HG02885 (cell line): ENCODE measurements around the gene GNPDA1.
"Not testable (repeated sequence)": the region's sequence is repeated elsewhere in the genome, so short reads cannot be mapped to it uniquely, and the experiment has no call there.

ENCODE experiments used
- ATAC-seq: cut with Tn5 transposase; IDR thresholded peaks from one replicate; pipeline ENCODE4 v1.9.1; 2021; ENCODE audit warnings: mild to moderate bottlenecking; ENCODE audit not compliant: unreplicated experiment, poor library complexity

The GNPDA1 gene

DNA sequence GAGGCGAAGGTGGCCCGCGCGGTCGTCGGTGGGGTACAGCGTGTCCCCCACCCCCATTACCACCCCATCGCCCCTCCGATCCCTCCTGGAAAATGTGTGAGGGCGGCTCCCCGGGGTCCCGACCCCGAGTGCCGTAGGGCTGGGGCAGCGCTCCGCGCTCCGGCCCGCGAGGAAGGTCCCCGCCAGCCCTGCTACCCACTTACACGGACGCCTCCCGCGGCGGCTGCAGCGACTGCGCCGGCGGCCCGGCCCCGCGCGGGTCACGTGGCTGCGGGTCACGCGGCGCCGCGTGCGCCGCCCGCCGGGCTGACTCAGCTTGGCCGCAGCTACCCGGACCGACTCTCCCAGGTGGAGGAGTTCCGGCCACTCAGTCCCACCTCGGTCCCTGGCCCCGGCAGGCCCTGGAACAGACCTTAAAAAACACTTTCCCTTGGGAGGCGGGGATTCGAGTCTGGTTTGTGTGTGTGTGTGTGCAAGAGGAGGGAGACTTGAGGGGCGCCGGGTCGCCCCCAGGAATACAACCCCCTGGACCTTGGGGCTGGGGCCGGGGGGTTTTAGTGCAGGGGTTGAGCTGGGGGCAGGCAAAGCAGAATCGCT lies at the start of gene GNPDA1:
Gene GNPDA1, minus strand, starts transcription at position 236 of the 597 bp plus-strand sequence. CDS start 992 bp downstream, outside the sequence.
- peak; percentile 84 for ATAC-seq

DNA sequence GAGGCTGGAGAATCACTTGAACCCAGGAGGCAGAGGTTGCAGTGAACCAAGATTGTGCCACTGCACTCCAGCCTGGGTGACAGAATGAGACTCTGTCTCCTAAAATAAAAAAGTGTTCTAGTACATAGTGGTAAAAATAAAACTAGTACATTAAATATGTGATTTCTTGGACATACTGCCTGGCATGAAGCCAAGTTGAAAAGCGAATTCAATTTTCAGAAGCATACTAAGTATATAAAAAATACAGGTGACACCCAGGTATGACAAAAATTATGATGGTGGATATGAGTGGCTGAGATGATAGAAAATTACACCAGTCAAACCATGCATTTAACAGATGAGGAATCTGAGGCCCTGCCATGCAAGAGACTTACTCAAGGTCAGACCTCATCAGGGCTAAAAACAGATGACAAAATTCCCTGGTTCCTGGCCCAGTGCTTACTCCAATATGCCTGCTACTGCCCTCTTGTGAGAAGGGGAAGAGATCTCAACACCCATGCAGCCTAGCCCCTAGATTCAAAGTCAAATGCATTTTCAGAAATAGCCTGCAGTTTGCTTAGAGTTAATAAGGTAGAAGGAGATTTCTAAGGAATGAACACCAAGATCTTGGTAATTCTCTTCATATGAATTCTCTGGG lies 46.6 kb upstream of the GNPDA1 start:
- no peak for ATAC-seq

- no peak for ATAC-seq
Measured at GRCh38 chr5:142057697-142058056, 44.9 kb upstream of the GNPDA1 start.

- no peak for ATAC-seq
Measured at GRCh38 chr5:142056816-142057696, 44.2 kb upstream of the GNPDA1 start.

DNA sequence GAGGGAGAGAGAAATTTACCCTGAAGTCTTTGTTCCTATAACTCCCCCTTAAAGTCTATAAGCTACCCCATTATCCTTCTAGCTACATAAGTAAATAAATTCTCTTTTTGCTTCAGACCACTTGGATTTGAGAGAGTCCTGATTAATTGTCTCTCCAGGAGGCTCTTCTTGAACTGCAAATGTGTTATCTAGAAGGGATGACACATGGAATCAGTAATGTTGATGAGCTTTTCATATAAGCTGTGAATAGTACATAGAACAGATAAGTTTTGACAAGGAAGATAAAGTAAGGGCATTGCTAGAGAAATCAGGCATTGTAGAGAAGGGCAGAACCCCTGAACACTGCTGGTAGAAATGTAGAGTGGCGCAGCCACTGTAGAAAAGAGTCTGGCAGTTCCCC lies 42.5 kb upstream of the GNPDA1 start:
- ATAC-seq = no peak

GRCh38 chr5:142053426-142054151 lies 40.8 kb upstream of the GNPDA1 start:
- ATAC-seq = no peak

GRCh38 chr5:142052026-142052425 lies 39.2 kb upstream of the GNPDA1 start:
- ATAC-seq = not testable (repeated sequence)

DNA sequence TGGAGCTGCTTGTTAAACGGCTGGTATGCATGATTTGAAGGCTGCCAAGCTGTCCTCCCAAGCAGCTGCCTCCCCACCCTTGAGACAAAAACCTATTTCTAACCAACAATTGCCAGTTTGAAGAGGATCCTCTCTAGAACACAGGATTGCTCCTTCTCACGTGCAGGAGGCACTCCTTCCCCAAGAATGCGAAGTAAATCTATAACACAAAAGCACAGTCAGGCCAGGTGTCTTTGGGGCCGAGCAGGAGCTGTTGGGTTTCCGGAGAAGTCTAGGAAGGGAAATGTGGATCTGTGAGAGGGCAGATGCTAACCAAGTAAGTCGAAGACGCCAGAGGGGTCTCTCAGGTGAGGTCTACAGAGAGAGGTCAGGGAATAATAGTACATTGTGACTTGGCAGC lies 35.4 kb upstream of the GNPDA1 start:
- no peak for ATAC-seq

DNA sequence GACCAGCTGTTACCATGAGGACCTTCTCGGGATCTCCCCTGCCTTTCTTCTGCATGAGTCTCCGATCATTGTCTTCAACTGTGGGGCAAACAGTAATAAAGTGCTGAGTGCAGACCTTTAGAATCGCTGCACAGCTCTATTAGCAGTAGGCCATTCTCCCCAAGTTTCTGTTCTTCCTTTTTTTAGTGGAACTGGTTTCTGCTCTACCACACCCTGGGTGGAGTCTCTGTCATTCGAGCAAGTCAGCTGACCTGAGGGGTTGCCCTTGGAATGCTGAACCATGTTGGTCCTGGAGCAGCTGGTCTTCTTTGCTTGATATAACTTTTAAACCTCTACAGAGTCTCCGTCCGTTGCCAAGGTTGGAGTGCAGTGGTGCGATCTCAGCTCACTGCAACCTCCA lies 33.4 kb upstream of the GNPDA1 start:
- no peak for ATAC-seq

GRCh38 chr5:142040881-142041280 lies 28.1 kb upstream of the GNPDA1 start:
- not testable (repeated sequence) for ATAC-seq

DNA sequence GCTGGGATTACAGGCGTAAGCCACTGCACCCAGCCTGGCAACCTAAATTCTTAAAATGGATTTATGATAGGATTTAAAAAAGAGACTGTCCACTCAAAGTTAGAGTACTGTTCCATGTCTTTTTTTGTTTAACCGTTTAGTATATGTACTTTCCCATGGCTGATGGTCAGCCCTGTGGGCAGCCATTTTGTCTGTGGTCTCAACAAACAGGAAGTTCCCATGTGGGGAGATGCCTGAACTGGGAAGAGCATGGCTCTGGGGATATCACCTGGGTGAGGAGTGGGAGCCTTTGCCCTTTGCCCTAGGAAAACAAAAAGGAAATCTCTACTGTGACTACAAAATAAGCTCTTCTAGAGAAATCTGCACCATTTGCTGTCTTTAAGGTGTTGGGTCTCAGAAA lies 27.5 kb upstream of the GNPDA1 start:
- ATAC-seq = no peak

DNA sequence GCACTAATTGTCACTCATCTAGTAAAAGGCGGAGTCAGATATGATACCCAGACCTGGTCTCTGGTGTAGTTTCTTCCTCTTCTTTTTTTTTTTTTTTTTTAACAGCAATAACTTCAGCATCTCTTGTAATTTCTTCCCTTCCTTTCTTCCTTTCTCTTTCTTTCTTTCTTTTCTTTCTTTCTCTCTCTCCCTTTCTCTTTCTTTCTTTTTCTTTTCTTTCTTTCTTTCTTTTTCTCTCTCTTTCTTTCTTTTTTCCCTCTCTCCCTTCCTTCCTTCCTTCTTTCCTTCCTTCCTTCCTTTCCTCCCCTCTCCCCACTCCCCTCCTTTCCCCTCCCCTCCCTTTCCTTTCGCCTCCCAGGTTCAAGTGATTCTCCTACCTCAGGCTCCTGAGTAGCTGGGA lies 25.9 kb upstream of the GNPDA1 start:
- no peak for ATAC-seq

DNA sequence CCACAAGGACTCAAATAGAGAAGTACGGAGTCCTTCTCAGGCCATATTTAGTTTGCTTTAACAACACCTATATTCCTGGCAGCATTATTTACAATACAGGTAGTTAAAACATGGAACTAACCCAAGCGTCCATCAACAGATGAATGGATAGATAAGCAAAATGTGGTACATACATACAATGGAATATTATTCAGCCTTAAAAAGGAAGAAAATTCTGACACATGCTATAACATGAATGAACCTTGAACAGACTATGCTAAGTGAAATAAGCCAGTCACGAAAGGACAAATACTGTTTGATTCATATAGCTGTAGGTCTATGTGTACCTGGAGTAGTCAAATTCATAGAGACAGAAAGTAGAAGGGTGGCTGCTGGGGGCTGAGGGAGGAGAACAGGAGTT lies 24.8 kb upstream of the GNPDA1 start:
- ATAC-seq = not testable (repeated sequence)

DNA sequence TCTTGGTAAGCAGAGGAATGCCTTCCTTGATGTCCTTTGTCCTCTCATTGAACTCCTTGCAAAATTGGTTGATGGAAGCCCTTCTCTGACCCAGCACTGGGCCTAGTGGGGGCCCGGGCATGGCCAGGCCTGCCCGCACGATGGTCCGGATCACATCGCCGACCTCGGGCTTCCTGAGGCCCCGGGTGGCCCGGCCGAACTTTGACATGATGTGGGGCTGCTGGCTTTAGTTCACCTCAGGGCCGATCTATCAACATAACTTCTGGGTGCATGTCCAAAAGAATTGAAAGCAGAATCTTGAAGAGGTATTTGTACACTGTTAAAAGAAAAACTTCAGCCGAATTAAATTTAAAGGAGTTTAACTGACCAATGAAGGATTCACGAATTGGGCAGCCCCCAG lies 24.1 kb upstream of the GNPDA1 start:
- ATAC-seq = no peak

DNA sequence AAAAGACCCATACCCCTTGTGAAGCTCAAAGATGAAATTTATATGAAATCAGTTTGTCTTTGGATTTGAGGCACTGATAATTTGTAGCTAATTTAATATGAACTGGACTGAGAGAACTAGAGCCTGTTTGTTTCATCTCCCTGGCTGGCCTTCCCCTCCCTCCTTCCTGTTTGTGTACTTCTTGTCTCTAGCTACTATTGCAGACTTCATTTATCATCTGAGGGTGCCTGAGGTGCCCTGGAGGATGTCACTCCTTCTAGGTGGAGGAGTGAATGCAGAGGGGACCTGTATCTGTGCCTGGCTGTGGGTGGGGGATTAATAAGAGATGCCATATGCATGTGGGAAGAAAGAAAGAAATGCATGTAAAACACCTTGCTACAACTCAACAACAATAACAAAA lies 22.2 kb upstream of the GNPDA1 start:
- ATAC-seq = no peak

GRCh38 chr5:142033632-142034567 lies 21.1 kb upstream of the GNPDA1 start:
- not testable (repeated sequence) for ATAC-seq

- ATAC-seq = no peak
Measured at GRCh38 chr5:142032747-142033631, 20.2 kb upstream of the GNPDA1 start.

GRCh38 chr5:142032150-142032549 lies 19.3 kb upstream of the GNPDA1 start:
- no peak for ATAC-seq

DNA sequence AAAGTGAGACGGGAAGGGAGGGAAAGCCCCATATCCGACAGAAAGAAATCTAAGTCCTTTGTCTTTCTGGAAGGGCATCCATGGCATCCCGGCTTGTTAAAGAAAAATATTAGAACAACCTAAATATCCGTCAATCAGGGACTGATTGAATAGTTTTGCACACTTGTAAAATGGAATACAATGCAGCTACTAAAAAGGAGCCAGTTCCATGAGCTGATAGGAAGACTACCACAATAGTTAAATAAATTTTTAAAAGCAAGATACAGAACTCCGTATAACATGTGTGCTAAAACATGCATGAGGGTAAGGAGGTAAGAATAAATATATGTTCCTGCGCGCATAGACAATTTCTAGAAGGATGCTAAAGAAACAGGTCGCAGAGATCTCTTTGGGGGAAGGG lies 12.8 kb upstream of the GNPDA1 start:
- no peak for ATAC-seq
